GM19351 (cell line): ENCODE results near the gene SH2D3A.
"Not testable (repeated sequence)": the region's sequence is repeated elsewhere in the genome, so short reads cannot be mapped to it uniquely, and the experiment has no call there.

ENCODE experiments used
- ATAC-seq: cut with Tn5 transposase; IDR thresholded peaks from one replicate; pipeline ENCODE4 v1.9.1; 2021; ENCODE audit warnings: mild to moderate bottlenecking, moderate library complexity; ENCODE audit not compliant: unreplicated experiment

The SH2D3A gene

DNA sequence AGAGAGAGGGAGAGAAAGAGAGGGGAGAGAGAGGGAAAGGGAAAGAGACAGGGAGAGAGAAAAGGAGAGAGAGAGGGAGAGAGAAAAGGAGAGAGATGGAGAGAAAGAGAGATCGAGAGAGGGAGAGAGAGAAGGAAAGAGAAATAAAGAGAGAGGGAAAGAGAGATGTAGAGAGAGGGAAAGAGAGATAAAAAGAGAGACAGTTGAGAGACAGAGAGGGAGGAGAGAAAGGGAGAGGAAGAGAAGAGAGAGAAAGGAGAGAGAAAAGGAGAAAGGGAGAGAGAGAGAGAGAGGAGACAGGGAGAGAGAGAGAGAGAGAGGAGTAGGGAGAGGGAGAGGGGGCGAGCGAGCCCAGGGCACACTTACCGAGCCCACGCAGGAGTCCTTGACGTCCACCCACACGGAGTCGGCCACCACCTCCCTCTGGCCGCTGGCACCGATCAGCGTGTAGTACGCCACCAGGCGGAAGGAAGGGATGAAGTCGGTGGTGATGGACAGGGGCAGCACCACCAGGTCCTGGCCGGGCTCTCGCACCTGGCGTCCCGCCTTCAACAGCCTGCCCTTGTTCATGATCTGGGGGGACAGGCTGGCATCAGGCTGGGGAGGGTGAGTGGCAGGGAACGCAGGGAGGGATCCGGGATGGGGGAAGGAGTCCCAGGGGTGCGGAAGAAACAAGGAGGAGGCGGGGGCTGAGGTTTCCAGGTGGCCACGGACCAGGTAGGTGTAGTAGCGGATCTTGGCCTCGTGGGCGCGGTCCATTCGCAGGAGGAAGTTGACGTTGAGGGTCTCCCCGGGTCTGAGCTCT lies 56.8 kb downstream of the SH2D3A start:
- no peak for ATAC-seq

DNA sequence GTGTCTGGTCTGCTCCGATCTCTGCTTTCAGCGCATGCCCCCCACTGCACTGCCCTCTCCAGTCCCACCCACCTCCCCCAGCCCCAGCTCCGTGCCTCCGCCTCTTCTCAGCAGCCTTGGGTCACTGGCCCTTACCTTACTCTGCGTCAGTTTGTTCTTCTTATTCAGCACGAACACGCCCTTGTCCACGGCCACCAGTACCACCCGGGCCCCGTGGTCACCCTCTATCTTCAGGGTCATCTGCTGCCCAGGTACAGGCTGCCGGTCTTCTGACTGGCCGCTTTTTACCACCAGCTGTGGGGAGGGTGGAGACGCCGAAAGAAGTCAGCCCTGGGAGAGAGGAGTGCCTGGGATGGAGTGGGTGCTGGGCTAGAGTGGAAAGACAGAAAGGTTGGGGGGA lies 57.7 kb downstream of the SH2D3A start:
- no peak for ATAC-seq

DNA sequence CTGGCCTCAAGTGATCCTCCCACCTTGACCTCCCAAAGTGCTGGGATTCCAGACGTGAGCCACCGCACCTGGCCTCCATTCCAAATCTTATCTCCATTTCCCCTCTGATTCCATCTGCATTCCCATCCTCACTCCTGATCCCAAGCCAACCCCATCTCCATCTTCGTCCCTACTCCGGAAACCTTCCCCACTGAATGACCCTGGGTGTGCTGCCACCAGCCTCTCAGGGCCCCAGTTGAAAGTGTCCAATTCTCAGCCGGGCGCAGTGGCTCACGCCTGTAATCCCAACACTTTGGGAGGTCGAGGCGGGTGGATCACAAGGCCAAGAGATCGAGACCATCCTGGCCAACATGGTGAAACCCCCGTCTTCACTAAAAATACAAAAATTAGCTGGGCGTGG lies 58.3 kb downstream of the SH2D3A start:
- not testable (repeated sequence) for ATAC-seq

DNA sequence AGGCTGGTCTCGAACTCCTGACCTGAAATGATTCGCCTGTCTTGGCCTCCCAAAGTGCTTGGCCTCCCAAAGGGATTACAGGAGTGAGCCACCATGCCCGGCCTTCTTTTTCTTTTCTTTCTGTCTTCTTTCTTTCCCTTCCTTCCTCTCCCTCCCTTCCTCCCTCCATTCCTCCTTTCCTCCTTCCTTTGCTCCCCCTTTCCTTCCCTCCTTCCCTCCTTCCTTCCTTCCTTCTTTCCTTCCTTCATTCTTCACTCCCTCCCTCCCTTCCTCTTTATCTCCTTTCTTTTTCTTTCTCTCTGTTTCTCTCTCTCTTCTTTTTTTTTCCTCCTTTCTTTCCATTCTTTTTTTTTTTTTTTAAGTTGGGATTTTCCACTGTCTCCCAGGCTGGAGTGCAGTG lies 58.9 kb downstream of the SH2D3A start:
- no peak for ATAC-seq

DNA sequence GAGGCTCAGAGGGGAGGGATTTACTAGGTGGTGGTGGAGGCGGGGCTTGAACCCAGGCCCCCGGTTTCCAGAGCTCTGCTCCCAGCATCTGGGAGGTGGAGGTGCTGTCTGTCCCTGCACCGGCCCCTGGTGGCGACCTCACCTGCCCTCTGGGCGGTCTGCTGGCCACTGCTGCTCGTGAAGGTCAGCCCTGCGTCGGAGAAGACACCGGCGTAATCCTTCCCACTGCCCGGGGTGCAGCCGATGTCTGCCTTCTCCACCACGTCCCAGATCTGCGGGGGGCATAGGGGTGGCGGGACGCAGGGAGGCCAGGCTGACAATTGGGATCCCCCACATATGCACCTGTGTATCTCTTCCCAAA lies 59.6 kb downstream of the SH2D3A start:
- no peak for ATAC-seq

DNA sequence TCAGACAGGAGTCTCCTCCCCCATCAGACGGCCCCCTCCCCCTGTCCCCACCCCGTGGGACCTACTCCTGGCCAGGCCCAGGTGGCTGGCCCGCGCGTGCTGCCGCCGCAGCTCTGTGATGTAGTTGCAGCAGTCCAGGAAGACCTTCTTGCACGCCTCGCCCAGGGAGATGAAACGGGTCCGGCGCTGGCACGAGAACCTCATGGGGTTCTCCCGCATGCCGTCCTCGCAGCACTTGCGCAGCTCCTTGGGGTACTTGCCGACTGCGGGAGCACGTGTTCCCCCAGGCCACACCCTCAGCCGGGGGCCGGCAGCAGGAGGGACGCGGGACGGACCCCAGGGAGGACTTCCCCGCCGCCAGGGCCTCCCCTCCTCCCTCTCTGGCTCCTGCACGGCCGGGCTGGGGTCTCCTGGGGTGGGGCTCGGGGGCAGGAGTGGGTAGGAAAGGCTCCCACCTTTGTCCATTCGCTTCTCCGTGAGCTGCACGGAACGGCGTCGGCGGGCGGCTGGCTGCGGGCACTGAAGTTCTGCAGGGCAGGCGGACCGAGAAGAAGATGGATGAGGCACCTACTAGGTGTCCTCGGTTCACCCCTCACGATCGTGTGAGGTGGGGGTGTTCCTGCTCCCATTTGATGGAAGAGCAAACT lies 60.1 kb downstream of the SH2D3A start:
- ATAC-seq, result no peak

DNA sequence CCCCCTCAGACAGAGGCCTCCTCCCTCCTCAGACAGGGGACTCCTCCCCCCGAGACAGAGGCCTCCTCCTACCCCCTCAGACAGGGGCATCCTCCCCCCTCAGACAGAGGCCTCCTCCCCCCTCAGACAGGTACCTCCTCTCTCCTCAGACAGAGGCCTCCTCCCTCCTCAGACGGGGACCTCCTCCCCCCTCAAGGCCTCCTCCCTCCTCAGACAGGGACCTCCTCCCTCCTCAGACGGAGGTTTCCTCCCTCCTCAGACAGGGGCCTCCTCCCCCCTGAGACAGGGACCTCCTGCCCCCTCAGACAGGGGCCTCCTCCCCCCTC lies 60.6 kb downstream of the SH2D3A start:
- ATAC-seq, result no peak

DNA sequence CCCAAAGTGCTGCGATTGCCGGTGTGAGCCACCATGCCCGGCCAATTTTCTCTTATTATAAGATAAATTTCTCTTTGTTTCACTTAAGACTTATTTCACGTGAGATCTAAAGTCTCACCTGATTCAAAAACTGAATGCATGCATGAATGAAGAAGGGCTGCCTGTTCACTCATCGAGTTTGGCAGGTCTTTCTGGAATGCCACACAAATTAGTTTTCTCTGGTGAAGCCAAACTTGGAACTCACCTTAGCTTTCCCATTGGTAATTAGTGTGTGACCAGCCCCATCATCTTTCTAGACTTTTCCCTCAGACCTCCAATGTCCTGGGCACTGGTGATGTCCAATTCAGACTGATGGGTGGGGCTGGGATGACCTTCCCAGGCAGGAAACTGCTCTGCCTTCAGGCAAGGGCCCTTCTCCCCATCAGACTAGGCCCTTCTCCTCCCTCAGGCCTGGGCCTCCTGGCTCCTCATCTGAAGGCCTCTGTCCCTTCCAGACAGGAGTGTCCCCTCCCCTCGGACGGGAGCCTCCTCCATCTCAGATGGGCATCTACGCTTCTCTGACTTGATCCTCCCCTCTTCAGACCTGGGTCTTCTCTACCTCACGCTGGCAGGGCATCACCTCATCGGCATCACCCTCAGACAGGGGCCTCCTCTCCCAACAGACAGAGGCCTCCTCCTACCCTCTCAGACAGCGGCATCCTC lies 61.2 kb downstream of the SH2D3A start:
- no peak for ATAC-seq
